Spinal cord (tissue), 10 donors: ENCODE data around the gene HSPA4. TPM values are rescaled to one million over a fixed set of nuclear protein-coding genes. Genes with fewer than 3 reads are reported as not detected.
"Not testable (repeated sequence)": the region's sequence is repeated elsewhere in the genome, so short reads cannot be mapped to it uniquely, and the experiment has no call there.

Experiments used
- DNase-seq, 6 donors: peaks; one replicate each; pipeline versions ENCODE4 v3.0.0 to v3.0.0-alpha.2; 2013 to 2015; ENCODE audit warnings: low spot score in 6 of 6, low read depth in 4 of 6
- H3K27ac ChIP-seq: one replicate; pipeline ENCODE4 v1.5.1; 2013; ENCODE audit warnings: low read depth, low read length, control low read depth
- H3K27me3 ChIP-seq: one replicate; pipeline ENCODE4 v1.6.1; 2013; ENCODE audit warnings: low read length; ENCODE audit not compliant: control insufficient read depth, insufficient read depth
- H3K36me3 ChIP-seq: one replicate; pipeline ENCODE4 v1.6.1; 2013; ENCODE audit warnings: low read length; ENCODE audit not compliant: control insufficient read depth, insufficient read depth
- H3K4me1 ChIP-seq: one replicate; pipeline ENCODE4 v1.6.1; 2013; ENCODE audit warnings: low read length; ENCODE audit not compliant: control insufficient read depth, insufficient read depth
- H3K4me3 ChIP-seq: one replicate; pipeline ENCODE4 v1.5.1; 2013; ENCODE audit warnings: low read depth, low read length, control low read depth
- H3K9me3 ChIP-seq: one replicate; pipeline ENCODE4 v1.6.1; 2013; ENCODE audit warnings: low read length; ENCODE audit not compliant: control insufficient read depth, insufficient read depth
- WGBS: methylation state at CpG from one replicate; pipeline ENCODE4 v1.1.5; 2013; ENCODE audit warnings: missing lambda C conversion rate; ENCODE audit not compliant: insufficient coverage; 5-methylcytosine and 5-hydroxymethylcytosine counted together
- polyA plus RNA-seq, 2 donors: library from polyadenylated mRNA; unstranded; fragments of 120-200 nt; gene quantifications; one replicate each; pipeline ENCODE4 v1.2.1, GENCODE V29; 2013; ENCODE audit not compliant: insufficient read length in 2 of 2
- total RNA-seq, 2 donors: library from RNA; depleted of rRNA in 1 of 2; stranded (reverse); fragments of 120-200 nt in 1 of 2; fragments of >200 nt in 1 of 2; gene quantifications; one replicate each; pipeline versions ENCODE4 v1.2.3 to v1.2.4, GENCODE V29; 2013 to 2014
- donor health status: healthy.

HSPA4 gene
- total and polyA plus RNA-seq, 4 donors = 75.8 to 114 (median 87.7) TPM

DNA sequence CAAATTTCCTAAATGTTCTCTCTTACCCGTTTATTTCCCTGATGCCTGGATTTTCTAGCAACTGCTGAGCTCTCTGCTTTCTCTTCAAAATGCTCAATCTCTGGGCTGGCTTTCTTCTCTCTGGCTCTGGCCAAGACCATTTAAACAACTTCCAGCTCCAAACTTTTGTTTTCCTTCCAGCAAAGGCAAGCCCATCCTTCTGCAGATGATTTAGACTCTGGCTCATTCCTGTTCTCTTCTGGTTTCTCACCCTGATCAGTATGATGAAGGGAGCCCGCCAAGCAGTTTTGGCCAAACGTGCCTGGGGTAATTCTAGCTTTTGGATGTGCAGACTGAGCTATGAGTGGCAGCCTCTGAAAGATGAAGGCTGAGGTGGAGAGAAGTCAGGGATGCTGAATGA, 78.1 kb downstream of the HSPA4 start:
- Histone ChIP-seq H3K4me3 (no peak overlapping the region), H3K4me1 (peaks cover 10% of the 10 kb centered on the region), H3K9me3 (no peaks in the 10 kb centered on the region), H3K27ac (no peak overlapping the region), H3K36me3 (no peaks in the 10 kb centered on the region), H3K27me3 (peaks cover 2% of the 10 kb centered on the region)
- peak in 1 of 6 donors; percentile 64 for DNase-seq
- WGBS = 56% methylated on average over 3 of the region's 3 CpGs

DNA sequence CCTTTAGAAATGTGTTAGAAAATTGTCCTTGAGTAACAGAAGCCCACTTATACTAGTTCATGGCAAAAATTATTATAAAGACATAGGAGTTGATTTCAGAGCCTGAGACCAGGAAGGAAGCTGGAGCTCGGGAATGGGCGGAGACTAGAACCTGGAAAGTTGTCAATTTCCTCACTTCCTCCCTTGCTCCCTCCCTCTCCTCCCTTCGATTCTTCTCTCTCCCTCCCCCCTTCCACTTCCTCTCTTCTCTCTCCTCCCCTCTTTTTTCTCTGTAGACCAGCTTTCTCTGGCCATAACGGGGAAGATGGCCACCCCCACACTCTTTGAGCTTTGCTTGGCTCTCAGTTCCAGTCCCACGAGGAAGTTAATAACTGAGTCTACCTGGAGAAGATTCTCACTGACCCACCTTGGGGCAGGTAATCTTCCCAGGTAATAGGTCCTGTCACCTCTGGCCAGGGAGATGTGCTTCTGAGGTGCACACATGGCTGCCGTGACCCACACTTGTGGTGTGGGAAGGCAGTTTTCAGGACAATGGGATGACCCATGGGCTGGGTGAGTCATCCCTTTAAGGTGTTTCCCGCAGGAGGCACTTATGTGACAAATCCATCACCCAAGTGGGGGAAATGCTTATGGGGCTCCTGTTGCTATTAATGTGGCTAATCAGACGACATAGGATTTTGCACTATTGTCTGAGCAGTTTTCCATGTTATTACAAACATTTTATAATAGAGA, 78.7 kb downstream of the HSPA4 start:
- WGBS = 79% methylated on average over 4 of the region's 8 CpGs
- Histone ChIP-seq H3K9me3 (no peaks in the 10 kb centered on the region), H3K27ac (no peak overlapping the region), H3K36me3 (no peaks in the 10 kb centered on the region), H3K27me3 (peaks cover 2% of the 10 kb centered on the region), H3K4me3 (no peak overlapping the region), H3K4me1 (peaks cover 10% of the 10 kb centered on the region)
- no peak for DNase-seq

DNA sequence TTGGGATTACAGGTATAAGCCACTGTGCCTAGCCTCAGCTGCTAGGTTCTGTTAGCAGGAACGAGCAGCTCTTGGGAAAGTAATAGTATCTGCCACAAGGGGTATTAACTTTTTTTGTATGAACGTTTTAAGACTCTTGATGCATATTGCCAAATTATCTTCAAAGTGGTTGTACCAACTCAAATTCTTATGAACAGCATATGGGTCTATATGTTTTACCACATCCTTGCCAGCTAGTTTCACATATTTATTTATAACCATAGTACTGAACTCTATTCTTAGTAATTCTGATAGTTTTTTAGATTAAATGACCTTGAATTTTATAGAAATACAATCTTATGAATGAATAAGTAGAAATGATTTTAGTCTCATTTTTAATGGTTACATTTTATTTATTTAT, 80.9 kb downstream of the HSPA4 start:
- no peak overlapping the region for H3K27ac ChIP-seq
- peaks cover 10% of the 10 kb centered on the region for H3K4me1 ChIP-seq
- no peaks in the 10 kb centered on the region for H3K9me3 ChIP-seq
- peaks cover 2% of the 10 kb centered on the region for H3K27me3 ChIP-seq
- no peak for DNase-seq
- no peak overlapping the region for H3K4me3 ChIP-seq
- H3K36me3 ChIP-seq = no peaks in the 10 kb centered on the region
- no CpG with 5 or more reads among the region's 2 CpGs for WGBS

DNA sequence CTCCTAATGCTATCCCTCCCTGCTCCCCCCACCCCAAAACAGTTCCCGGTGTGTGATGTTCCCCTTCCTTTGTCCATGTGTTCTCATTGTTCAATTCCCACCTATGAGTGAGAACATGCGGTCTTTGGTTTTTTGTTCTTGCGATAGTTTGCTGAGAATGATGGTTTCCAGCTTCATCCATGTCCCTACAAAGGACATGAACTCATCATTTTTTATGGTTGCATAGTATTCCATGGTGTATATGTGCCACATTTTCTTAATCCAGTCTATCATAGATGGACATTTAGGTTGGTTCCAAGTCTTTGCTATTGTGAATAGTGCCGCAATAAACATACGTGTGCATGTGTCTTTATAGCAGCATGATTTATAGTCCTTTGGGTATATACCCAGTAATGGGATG, 81.4 kb downstream of the HSPA4 start:
- not testable (repeated sequence) for DNase-seq, H3K36me3 ChIP-seq, H3K9me3 ChIP-seq, H3K4me1 ChIP-seq, H3K27ac ChIP-seq, H3K4me3 ChIP-seq, H3K27me3 ChIP-seq
- no CpG with 5 or more reads among the region's 5 CpGs for WGBS

DNA sequence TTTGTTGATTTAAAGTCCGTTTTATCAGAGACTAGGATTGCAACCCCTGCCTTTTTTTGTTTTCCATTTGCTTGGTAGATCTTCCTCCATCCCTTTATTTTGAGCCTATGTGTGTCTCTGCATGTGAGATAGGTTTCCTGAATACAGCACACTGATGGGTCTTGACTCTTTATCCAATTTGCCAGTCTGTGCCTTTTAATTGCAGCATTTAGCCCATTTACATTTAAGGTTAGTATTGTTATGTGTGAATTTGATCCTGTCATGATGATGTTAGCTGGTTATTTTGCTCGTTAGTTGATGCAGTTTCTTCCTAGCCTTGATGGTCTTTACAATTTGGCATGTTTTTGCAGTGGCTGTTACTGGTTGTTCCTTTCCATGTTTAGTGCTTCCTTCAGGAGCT, 85.1 kb downstream of the HSPA4 start:
- H3K27ac ChIP-seq, DNase-seq, H3K27me3 ChIP-seq, H3K4me1 ChIP-seq, H3K9me3 ChIP-seq, H3K36me3 ChIP-seq, H3K4me3 ChIP-seq: not testable (repeated sequence)
- no CpG with 5 or more reads among the region's 2 CpGs for WGBS

DNA sequence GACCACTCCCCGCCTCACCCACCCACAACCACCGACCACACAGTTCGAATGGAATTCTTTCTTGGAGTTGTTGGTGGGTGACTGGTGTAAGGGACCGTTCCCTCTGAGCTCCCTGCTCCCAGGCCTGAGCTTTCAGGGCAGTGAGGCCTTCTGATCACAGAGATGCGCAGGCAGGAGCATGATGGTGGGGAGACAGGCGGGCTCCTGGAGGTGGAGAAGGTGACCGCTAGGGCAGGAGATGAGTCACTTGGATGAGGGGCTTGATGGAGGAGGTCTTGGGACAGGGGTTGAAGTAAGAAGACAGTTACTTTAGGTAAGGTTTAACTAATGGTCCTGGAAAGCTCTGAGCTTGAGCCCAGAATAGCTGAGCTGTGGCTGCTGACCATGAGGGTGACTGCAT, 88.5 kb downstream of the HSPA4 start:
- no peak for DNase-seq
- Histone ChIP-seq H3K36me3 (no peaks in the 10 kb centered on the region), H3K4me1 (no peaks in the 10 kb centered on the region), H3K9me3 (no peaks in the 10 kb centered on the region), H3K27me3 (no peaks in the 10 kb centered on the region), H3K27ac (no peak overlapping the region), H3K4me3 (no peak overlapping the region)
- WGBS = 93% methylated on average over 5 of the region's 7 CpGs

DNA sequence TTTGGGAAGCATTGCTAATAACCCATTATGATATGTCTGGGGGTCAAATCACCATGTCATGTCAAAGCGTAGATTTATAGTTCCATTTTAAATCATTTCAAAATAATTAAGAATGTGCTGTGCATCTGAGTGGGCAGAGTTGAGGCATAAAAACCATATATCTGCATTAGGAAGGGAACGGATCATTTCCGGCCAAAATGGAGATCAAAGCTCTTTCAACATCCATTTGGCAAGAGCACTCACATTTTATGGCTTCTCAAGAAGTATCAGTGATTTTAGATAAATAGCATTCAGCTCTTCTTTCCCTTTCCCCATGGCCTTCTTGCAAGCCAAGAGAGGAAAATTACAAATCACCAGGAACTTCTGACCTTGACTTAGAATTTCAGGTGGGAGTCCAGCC, 89.9 kb downstream of the HSPA4 start:
- DNase-seq = peak in 1 of 6 donors; percentile 44
- H3K36me3 ChIP-seq = no peaks in the 10 kb centered on the region
- no CpG with 5 or more reads among the region's 3 CpGs for WGBS
- H3K4me3 ChIP-seq = no peak overlapping the region
- no peaks in the 10 kb centered on the region for H3K27me3 ChIP-seq
- no peak overlapping the region for H3K27ac ChIP-seq
- H3K9me3 ChIP-seq = no peaks in the 10 kb centered on the region
- no peaks in the 10 kb centered on the region for H3K4me1 ChIP-seq

DNA sequence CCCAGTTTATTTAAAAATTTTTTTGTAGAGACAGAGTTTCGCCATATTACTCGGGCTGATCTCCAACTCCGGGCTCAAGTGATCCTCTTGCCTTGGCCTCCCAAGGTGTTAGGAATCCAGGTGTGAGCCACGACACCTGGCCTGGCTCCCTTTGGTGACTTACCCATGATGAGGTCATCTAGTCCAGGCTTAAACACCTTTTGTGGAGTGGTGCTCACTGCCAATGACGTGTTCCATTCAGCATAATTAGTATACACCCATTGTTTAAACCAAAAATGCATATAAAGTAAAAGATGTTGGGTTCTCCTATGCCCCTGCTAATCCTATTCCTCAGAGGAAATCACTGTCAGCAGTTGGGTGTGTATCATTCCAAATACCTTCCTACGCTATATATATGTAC, 91.0 kb downstream of the HSPA4 start:
- H3K4me3 ChIP-seq = no peak overlapping the region
- DNase-seq = no peak
- H3K27ac ChIP-seq = no peak overlapping the region
- H3K36me3 ChIP-seq = no peaks in the 10 kb centered on the region
- H3K4me1 ChIP-seq = peaks cover 6% of the 10 kb centered on the region
- H3K9me3 ChIP-seq = no peaks in the 10 kb centered on the region
- 87% methylated on average over 5 of the region's 6 CpGs for WGBS
- no peaks in the 10 kb centered on the region for H3K27me3 ChIP-seq

DNA sequence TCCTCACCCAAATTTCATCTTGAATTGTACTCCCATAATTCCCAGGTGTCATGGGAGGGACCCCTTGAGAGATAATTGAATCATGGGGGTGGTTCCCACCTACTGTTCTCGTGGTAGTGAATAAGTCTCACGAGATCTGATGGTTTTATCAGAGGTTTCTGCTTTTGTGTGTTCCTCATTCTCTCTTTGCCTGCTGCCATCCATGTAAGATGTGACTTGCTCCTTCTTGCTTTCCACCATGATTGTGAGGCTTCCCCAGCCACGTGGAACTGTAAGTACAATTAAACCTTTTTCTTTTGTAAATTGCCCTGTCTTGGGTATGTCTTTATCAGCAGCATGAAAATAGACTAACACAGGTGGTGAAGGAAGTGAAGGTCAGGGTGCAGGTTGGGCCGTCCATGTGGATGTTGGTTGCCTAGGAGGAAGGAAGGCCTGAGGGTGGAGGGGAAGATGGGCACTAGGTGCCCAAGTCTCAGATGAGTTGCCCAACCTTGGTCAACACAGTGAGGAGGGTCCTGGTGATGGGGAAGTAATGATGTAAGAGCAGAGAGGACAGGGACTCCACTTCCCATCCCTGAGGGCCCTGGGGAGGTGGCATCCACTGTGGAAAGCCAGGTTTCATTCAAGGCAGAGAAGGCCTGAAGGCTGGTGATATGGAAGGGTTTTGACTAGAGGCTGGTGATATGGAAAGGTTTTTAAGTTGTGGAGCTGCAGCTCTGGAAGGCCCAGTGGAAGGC, 92.6 kb downstream of the HSPA4 start:
- no peak for DNase-seq
- Histone ChIP-seq H3K27me3 (no peaks in the 10 kb centered on the region), H3K9me3 (no peaks in the 10 kb centered on the region), H3K27ac (no peak overlapping the region), H3K4me3 (no peak overlapping the region), H3K36me3 (no peaks in the 10 kb centered on the region), H3K4me1 (peaks cover 10% of the 10 kb centered on the region)
- 82% methylated on average over 1 of the region's 4 CpGs for WGBS
